ENCODE results near the gene STARD13. TPM values are rescaled to one million over a fixed set of nuclear protein-coding genes. Genes with fewer than 3 reads are reported as not detected.

STARD13 gene
- total RNA-seq, 6 experiments from 2014 or later: 27.9 to 38.3 (median 34.5) TPM

- DNase-seq: no peak
- no peaks in the 10 kb centered on the region for H3K9me3 Mint-ChIP-seq
- peaks cover 4% of the 10 kb centered on the region; the same call in 1 of the 2 replicates for H3K36me3 Mint-ChIP-seq (ENCODE audit: low read depth)
- TF ChIP-seq, protein P1, sequence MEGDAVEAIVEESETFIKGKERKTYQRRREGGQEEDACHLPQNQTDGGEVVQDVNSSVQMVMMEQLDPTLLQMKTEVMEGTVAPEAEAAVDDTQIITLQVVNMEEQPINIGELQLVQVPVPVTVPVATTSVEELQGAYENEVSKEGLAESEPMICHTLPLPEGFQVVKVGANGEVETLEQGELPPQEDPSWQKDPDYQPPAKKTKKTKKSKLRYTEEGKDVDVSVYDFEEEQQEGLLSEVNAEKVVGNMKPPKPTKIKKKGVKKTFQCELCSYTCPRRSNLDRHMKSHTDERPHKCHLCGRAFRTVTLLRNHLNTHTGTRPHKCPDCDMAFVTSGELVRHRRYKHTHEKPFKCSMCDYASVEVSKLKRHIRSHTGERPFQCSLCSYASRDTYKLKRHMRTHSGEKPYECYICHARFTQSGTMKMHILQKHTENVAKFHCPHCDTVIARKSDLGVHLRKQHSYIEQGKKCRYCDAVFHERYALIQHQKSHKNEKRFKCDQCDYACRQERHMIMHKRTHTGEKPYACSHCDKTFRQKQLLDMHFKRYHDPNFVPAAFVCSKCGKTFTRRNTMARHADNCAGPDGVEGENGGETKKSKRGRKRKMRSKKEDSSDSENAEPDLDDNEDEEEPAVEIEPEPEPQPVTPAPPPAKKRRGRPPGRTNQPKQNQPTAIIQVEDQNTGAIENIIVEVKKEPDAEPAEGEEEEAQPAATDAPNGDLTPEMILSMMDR (IDR thresholded peaks at IDR 0.05): no peak
- H3K4me3 Mint-ChIP-seq: no peak overlapping the region
- no peak overlapping the region for H3K27ac Mint-ChIP-seq
- H3K4me1 Mint-ChIP-seq (ENCODE audit: low read depth): peaks cover 35% of the 10 kb centered on the region
- no peaks in the 10 kb centered on the region for H3K27me3 Mint-ChIP-seq (ENCODE audit: insufficient read depth)
These were observed 43.1 kb upstream of the STARD13 start for GRCh38 chr13:33328701-33329100.

- Mint-ChIP-seq H3K36me3 (ENCODE audit: low read depth) (no peaks in the 10 kb centered on the region), H3K4me1 (ENCODE audit: low read depth) (peaks cover 55% of the 10 kb centered on the region), H3K4me3 (no peak overlapping the region)
These were observed 41.2 kb upstream of the STARD13 start for GRCh38 chr13:33326723-33327122.

GRCh38 chr13:33326246-33326645, 40.7 kb upstream of the STARD13 start:
- Mint-ChIP-seq H3K4me1 (ENCODE audit: low read depth) (peaks cover 60% of the 10 kb centered on the region), H3K4me3 (no peak overlapping the region), H3K9me3 (no peaks in the 10 kb centered on the region), H3K27me3 (ENCODE audit: insufficient read depth) (no peaks in the 10 kb centered on the region), H3K36me3 (ENCODE audit: low read depth) (no peaks in the 10 kb centered on the region), H3K27ac (no peak overlapping the region; the same call in 1 of the 2 replicates)
- no peak for DNase-seq
- TF ChIP-seq, protein P1 (IDR thresholded peaks at IDR 0.05): no peak

More at GRCh38 chr13:33326723-33327122, 41.2 kb upstream of the STARD13 start:
- no peak for DNase-seq
- H3K9me3 Mint-ChIP-seq: no peaks in the 10 kb centered on the region
- H3K27ac Mint-ChIP-seq: no peak overlapping the region
- no peaks in the 10 kb centered on the region for H3K27me3 Mint-ChIP-seq (ENCODE audit: insufficient read depth)
- TF ChIP-seq, protein P1 (IDR thresholded peaks at IDR 0.05): no peak

DNA sequence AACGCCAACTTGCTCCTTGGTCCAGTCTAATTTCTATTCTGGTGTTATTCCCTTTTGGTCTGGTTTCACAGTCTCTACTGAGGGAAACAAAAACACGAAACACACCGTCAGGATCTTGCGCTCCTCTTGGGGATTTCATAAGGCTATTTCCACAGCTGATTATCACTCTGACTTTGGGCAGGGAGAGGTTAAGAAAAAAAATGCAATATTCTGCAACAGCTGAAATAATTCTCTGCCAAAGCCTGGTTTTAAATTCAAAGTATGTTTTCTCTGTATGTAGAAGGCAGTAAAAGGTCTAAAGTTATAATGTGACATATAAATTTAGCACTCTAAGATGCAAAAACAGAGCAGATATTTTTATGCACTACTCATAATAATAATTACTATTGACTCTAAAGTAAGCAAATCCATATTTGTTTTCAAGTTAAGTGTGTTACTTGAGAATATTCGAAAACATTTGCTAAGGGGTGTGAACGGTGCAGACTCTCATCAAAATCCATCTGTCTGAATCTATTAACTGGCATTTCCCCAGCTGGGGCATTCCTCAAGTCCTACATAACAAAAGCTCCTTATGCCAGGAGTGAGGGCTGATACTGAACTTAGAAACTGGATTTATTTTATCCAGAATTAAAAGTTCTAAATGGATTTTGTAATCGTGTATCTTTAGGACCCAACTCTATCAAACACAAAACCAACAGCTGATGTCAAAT, 38.4 kb upstream of the STARD13 start:
- Mint-ChIP-seq H3K27me3 (ENCODE audit: insufficient read depth) (no peaks in the 10 kb centered on the region; the same call in 1 of the 2 replicates), H3K9me3 (peaks cover 4% of the 10 kb centered on the region), H3K4me1 (ENCODE audit: low read depth) (peaks cover 56% of the 10 kb centered on the region), H3K27ac (peak overlapping the region; percentile 87), H3K36me3 (ENCODE audit: low read depth) (peaks cover 4% of the 10 kb centered on the region), H3K4me3 (no peak overlapping the region)
- no peak for DNase-seq
- TF ChIP-seq, protein P1 (IDR thresholded peaks at IDR 0.05): no peak

GRCh38 chr13:33322965-33323668, 37.6 kb upstream of the STARD13 start:
- Mint-ChIP-seq H3K27ac (peak overlapping the region; percentile 87), H3K36me3 (ENCODE audit: low read depth) (peaks cover 12% of the 10 kb centered on the region), H3K4me3 (peak overlapping the region; percentile 85), H3K27me3 (ENCODE audit: insufficient read depth) (no peaks in the 10 kb centered on the region; the same call in 1 of the 2 replicates), H3K9me3 (peaks cover 12% of the 10 kb centered on the region), H3K4me1 (ENCODE audit: low read depth) (peaks cover 56% of the 10 kb centered on the region)
- no peak for DNase-seq
- TF ChIP-seq, protein P1 (IDR thresholded peaks at IDR 0.05): no peak
